H1 (cell line): ENCODE data around the gene H2BK1.

ENCODE experiments used
- CHD1 ChIP-seq: IDR thresholded peaks from 2 replicates; pipeline ENCODE4 v1.6.1; 2012; ENCODE audit warnings: low read depth, low read length, improper control_type of control experiment
- EZH2 ChIP-seq: fragments of 200-600 bp; sonication (generic); IDR thresholded peaks from 2 replicates; pipeline ENCODE4 v1.7.1; 2012; ENCODE audit warnings: low read depth, mild to moderate bottlenecking, moderate library complexity, low read length, inconsistent platforms; ENCODE audit not compliant: severe bottlenecking
- JUN ChIP-seq: IDR thresholded peaks from 2 replicates; pipeline ENCODE4 v1.6.1; 2011; ENCODE audit warnings: low read depth, mild to moderate bottlenecking, improper control_type of control experiment, low read length
- JUND ChIP-seq: IDR thresholded peaks from 2 replicates; pipeline ENCODE4 v1.6.1; 2011; ENCODE audit warnings: mild to moderate bottlenecking, improper control_type of control experiment, low read length
- POLR2AphosphoS5 ChIP-seq: IDR thresholded peaks from 2 replicates; pipeline ENCODE4 v1.6.1; 2011; ENCODE audit warnings: low read depth, low read length
- RFX5 ChIP-seq: IDR thresholded peaks from 2 replicates; pipeline ENCODE4 v1.6.1; 2011; ENCODE audit warnings: low read depth, low read length, improper control_type of control experiment, borderline replicate concordance
- TF ChIP-seq, protein P1 (sequence below), 3 experiments: IDR thresholded peaks; 1 replicate in 2 of 3; 2 replicates in 1 of 3; pipeline versions ENCODE4 v1.5.1 to v1.6.1; 2011; ENCODE audit warnings: low read length in 3 of 3, mild to moderate bottlenecking in 3 of 3, inconsistent platforms in 2 of 3, low read depth in 1 of 3, moderate library complexity in 1 of 3; ENCODE audit not compliant: insufficient read depth in 1 of 3; ENCODE audit errors: control extremely low read depth in 1 of 3
- TF ChIP-seq, protein P2 (sequence below): fragments of 300-600 bp; sonication (generic); IDR thresholded peaks from 2 replicates; pipeline ENCODE4 v1.7.1; 2012; ENCODE audit warnings: low read length, moderate library complexity, mild to moderate bottlenecking, inconsistent platforms; ENCODE audit not compliant: insufficient replicate concordance

DNA sequence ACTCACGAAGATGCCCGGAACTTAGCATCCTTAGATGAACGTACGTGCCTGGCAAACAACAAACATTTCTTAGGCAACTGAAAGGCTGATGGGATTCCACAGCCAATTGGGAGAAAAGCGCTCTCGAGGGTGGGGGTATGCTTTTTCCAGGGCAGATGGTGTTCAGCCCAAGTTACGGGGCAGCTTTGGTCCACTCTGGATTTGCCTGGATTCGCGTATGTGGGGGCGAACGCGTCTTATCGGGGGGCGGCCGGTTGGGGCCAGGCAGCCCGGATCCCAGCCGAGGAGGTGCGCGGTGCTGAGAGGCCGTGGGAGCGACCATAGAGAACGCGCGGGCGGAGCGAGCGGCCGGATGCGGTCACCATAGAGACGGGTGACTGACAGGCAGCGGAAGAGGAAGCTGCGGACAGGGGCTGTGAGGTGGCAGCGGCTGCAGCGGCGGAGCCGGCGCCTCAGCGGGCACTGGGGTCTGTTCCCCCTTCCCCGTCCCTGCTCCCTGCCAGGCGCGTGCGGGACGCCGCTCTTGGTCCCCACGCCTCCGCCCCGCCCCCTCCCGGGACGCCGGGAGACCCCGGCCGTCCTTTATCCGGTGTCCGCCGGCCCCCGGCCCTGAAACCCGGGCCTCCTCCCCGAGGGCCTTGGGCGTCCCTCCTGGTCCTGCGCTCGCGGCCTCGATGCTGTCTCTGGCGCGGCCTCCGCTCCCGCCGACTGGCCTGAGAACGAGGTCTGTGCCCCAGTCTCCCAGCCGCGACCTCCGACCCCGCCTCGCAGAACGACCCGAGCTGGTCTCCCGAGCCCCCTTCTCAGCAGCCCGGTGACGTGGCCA lies 22.0 kb upstream of the H2BK1 start, which contains the start of gene CHPF2:
- TF ChIP-seq JUND (no peak), POLR2AphosphoS5 (peak; percentile 62; the same call in 1 of the 2 replicates), CHD1 (no peak), RFX5 (no peak), EZH2 (no peak), JUN (no peak)
- TF ChIP-seq, protein P1, sequence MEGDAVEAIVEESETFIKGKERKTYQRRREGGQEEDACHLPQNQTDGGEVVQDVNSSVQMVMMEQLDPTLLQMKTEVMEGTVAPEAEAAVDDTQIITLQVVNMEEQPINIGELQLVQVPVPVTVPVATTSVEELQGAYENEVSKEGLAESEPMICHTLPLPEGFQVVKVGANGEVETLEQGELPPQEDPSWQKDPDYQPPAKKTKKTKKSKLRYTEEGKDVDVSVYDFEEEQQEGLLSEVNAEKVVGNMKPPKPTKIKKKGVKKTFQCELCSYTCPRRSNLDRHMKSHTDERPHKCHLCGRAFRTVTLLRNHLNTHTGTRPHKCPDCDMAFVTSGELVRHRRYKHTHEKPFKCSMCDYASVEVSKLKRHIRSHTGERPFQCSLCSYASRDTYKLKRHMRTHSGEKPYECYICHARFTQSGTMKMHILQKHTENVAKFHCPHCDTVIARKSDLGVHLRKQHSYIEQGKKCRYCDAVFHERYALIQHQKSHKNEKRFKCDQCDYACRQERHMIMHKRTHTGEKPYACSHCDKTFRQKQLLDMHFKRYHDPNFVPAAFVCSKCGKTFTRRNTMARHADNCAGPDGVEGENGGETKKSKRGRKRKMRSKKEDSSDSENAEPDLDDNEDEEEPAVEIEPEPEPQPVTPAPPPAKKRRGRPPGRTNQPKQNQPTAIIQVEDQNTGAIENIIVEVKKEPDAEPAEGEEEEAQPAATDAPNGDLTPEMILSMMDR (IDR thresholded peaks at IDR 0.05; ENCODE audit: control extremely low read depth in 1 of 3, insufficient read depth in 1 of 3, low read depth in 1 of 3, low read length in 3 of 3), result no peak
- TF ChIP-seq, protein P2, sequence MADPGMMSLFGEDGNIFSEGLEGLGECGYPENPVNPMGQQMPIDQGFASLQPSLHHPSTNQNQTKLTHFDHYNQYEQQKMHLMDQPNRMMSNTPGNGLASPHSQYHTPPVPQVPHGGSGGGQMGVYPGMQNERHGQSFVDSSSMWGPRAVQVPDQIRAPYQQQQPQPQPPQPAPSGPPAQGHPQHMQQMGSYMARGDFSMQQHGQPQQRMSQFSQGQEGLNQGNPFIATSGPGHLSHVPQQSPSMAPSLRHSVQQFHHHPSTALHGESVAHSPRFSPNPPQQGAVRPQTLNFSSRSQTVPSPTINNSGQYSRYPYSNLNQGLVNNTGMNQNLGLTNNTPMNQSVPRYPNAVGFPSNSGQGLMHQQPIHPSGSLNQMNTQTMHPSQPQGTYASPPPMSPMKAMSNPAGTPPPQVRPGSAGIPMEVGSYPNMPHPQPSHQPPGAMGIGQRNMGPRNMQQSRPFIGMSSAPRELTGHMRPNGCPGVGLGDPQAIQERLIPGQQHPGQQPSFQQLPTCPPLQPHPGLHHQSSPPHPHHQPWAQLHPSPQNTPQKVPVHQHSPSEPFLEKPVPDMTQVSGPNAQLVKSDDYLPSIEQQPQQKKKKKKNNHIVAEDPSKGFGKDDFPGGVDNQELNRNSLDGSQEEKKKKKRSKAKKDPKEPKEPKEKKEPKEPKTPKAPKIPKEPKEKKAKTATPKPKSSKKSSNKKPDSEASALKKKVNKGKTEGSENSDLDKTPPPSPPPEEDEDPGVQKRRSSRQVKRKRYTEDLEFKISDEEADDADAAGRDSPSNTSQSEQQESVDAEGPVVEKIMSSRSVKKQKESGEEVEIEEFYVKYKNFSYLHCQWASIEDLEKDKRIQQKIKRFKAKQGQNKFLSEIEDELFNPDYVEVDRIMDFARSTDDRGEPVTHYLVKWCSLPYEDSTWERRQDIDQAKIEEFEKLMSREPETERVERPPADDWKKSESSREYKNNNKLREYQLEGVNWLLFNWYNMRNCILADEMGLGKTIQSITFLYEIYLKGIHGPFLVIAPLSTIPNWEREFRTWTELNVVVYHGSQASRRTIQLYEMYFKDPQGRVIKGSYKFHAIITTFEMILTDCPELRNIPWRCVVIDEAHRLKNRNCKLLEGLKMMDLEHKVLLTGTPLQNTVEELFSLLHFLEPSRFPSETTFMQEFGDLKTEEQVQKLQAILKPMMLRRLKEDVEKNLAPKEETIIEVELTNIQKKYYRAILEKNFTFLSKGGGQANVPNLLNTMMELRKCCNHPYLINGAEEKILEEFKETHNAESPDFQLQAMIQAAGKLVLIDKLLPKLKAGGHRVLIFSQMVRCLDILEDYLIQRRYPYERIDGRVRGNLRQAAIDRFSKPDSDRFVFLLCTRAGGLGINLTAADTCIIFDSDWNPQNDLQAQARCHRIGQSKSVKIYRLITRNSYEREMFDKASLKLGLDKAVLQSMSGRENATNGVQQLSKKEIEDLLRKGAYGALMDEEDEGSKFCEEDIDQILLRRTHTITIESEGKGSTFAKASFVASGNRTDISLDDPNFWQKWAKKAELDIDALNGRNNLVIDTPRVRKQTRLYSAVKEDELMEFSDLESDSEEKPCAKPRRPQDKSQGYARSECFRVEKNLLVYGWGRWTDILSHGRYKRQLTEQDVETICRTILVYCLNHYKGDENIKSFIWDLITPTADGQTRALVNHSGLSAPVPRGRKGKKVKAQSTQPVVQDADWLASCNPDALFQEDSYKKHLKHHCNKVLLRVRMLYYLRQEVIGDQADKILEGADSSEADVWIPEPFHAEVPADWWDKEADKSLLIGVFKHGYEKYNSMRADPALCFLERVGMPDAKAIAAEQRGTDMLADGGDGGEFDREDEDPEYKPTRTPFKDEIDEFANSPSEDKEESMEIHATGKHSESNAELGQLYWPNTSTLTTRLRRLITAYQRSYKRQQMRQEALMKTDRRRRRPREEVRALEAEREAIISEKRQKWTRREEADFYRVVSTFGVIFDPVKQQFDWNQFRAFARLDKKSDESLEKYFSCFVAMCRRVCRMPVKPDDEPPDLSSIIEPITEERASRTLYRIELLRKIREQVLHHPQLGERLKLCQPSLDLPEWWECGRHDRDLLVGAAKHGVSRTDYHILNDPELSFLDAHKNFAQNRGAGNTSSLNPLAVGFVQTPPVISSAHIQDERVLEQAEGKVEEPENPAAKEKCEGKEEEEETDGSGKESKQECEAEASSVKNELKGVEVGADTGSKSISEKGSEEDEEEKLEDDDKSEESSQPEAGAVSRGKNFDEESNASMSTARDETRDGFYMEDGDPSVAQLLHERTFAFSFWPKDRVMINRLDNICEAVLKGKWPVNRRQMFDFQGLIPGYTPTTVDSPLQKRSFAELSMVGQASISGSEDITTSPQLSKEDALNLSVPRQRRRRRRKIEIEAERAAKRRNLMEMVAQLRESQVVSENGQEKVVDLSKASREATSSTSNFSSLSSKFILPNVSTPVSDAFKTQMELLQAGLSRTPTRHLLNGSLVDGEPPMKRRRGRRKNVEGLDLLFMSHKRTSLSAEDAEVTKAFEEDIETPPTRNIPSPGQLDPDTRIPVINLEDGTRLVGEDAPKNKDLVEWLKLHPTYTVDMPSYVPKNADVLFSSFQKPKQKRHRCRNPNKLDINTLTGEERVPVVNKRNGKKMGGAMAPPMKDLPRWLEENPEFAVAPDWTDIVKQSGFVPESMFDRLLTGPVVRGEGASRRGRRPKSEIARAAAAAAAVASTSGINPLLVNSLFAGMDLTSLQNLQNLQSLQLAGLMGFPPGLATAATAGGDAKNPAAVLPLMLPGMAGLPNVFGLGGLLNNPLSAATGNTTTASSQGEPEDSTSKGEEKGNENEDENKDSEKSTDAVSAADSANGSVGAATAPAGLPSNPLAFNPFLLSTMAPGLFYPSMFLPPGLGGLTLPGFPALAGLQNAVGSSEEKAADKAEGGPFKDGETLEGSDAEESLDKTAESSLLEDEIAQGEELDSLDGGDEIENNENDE, result no peak
